K562 (cell line): ENCODE measurements around the gene CHST2. TPM values are rescaled to one million over a fixed set of nuclear protein-coding genes. Genes with fewer than 3 reads are reported as not detected.

Experiments
- ATF1 ChIP-seq, 2 experiments: fragments of 450-650 bp in 1 of 2; IDR thresholded peaks; 2 replicates each; pipeline ENCODE4 v1.6.1; 2016; ENCODE audit warnings: missing compliant biosample characterization in 1 of 2, missing genetic modification characterization in 1 of 2
- BCOR ChIP-seq: fragments of 450-650 bp; IDR thresholded peaks from 2 replicates; pipeline ENCODE4 v1.6.1; 2016
- BRD4 ChIP-seq: fragments of 200-600 bp; sonication (generic); IDR thresholded peaks from 2 replicates; pipeline ENCODE4 v1.6.1; 2017; ENCODE audit warnings: inconsistent platforms
- CXXC5 ChIP-seq: fragments of 250-450 bp; sonication (Bioruptor Pico); IDR thresholded peaks from 2 replicates; pipeline ENCODE4 v1.8.0; 2022; ENCODE audit warnings: inconsistent platforms, mild to moderate bottlenecking, moderate library complexity
- HDAC8 ChIP-seq: fragments of 450-650 bp; IDR thresholded peaks from 2 replicates; pipeline ENCODE4 v1.6.1; 2016; ENCODE audit warnings: mild to moderate bottlenecking, missing genetic modification characterization, moderate library complexity, missing compliant biosample characterization
- KLF13 ChIP-seq: fragments of 450-650 bp; IDR thresholded peaks from 2 replicates; pipeline ENCODE4 v1.6.1; 2016; ENCODE audit warnings: missing genetic modification characterization, low read depth, mild to moderate bottlenecking, missing compliant biosample characterization, moderate library complexity, borderline replicate concordance
- KLF6 ChIP-seq: fragments of 250-450 bp; sonication (Bioruptor Pico); IDR thresholded peaks from 2 replicates; pipeline ENCODE4 v1.4.0; 2020; ENCODE audit warnings: mild to moderate bottlenecking, moderate library complexity, borderline replicate concordance
- MCM2 ChIP-seq: fragments of 450-650 bp; IDR thresholded peaks from 2 replicates; pipeline ENCODE4 v1.6.1; 2017; ENCODE audit warnings: low read depth, mild to moderate bottlenecking
- MEF2A ChIP-seq: IDR thresholded peaks from 2 replicates; pipeline ENCODE4 v1.6.1; 2011; ENCODE audit warnings: low read depth, mild to moderate bottlenecking, low read length, moderate library complexity; ENCODE audit not compliant: control insufficient read depth
- SREBF2 ChIP-seq: sonication (generic); formaldehyde crosslinking; IDR thresholded peaks from 2 replicates; pipeline ENCODE4 v1.4.0; 2020; ENCODE audit warnings: mild to moderate bottlenecking, missing genetic modification reagents
- TAF15 ChIP-seq: fragments of 200-400 bp; formaldehyde crosslinking; IDR thresholded peaks from 2 replicates; pipeline ENCODE4 v1.6.1; 2017; ENCODE audit warnings: mild to moderate bottlenecking, low read depth, low read length, moderate library complexity
- THRAP3 ChIP-seq: fragments of 450-650 bp; IDR thresholded peaks from 2 replicates; pipeline ENCODE4 v1.6.1; 2016; ENCODE audit warnings: mild to moderate bottlenecking, inconsistent platforms, borderline replicate concordance
- ZNF695 ChIP-seq: fragments of 450-650 bp; formaldehyde crosslinking; IDR thresholded peaks from 2 replicates; pipeline ENCODE4 v1.4.0; 2020; ENCODE audit warnings: mild to moderate bottlenecking, moderate library complexity
- polyA plus RNA-seq, 8 experiments: library from polyadenylated mRNA; depleted of rRNA in 4 of 8; stranded (reverse) in 5 of 8; unstranded in 3 of 8; fragments of >200 nt; fragmentation: Nextera tagmentation in 2 of 8; fragmentation: Illumina TruSeq in 1 of 8; extraction: Ambion mirVana in 2 of 8; extraction: Trizol in 1 of 8; gene quantifications; 2 replicates each; pipeline versions ENCODE4 v1.2.1 to v1.2.3, GENCODE V29; 2011 to 2014; ENCODE audit warnings: inconsistent platforms in 1 of 8, missing spikeins in 1 of 8
- total RNA-seq, 7 experiments: library from RNA; depleted of rRNA in 6 of 7; stranded (reverse); fragments of >200 nt in 6 of 7; fragmentation: Illumina TruSeq in 2 of 7; extraction: Trizol in 2 of 7; gene quantifications; 2 replicates each; pipeline versions ENCODE4 v1.2.1 to v1.2.3, GENCODE V29; 2011 to 2021; ENCODE audit warnings: low replicate concordance in 1 of 7
- TF ChIP-seq, protein P1 (sequence below): fragments of 450-650 bp; IDR thresholded peaks from 2 replicates; pipeline ENCODE4 v1.6.1; 2017; ENCODE audit warnings: antibody characterized with exemption, mild to moderate bottlenecking
- TF ChIP-seq, protein P2 (sequence below): fragments of 450-650 bp; IDR thresholded peaks from 2 replicates; pipeline ENCODE4 v1.6.1; 2018; ENCODE audit warnings: mild to moderate bottlenecking, low read depth; ENCODE audit not compliant: partially characterized antibody
- TF ChIP-seq, protein P3 (sequence below): fragments of 250-450 bp; sonication (Bioruptor Pico); IDR thresholded peaks from 2 replicates; pipeline ENCODE4 v1.9.0; 2021; ENCODE audit warnings: mild to moderate bottlenecking, inconsistent platforms
- TF ChIP-seq, protein P4 (sequence below): conservative IDR thresholded peaks from 2 replicates; pipeline ENCODE4 v1.6.1; 2011; ENCODE audit warnings: low read depth, mild to moderate bottlenecking, low read length; ENCODE audit not compliant: control insufficient read depth

The CHST2 gene
- total and polyA plus RNA-seq, 9 of the 15 experiments (the other 6 are each of a cell fraction or from before 2014, with no cell fraction given) = 3.4 to 60.3 (median 13.9) TPM

DNA sequence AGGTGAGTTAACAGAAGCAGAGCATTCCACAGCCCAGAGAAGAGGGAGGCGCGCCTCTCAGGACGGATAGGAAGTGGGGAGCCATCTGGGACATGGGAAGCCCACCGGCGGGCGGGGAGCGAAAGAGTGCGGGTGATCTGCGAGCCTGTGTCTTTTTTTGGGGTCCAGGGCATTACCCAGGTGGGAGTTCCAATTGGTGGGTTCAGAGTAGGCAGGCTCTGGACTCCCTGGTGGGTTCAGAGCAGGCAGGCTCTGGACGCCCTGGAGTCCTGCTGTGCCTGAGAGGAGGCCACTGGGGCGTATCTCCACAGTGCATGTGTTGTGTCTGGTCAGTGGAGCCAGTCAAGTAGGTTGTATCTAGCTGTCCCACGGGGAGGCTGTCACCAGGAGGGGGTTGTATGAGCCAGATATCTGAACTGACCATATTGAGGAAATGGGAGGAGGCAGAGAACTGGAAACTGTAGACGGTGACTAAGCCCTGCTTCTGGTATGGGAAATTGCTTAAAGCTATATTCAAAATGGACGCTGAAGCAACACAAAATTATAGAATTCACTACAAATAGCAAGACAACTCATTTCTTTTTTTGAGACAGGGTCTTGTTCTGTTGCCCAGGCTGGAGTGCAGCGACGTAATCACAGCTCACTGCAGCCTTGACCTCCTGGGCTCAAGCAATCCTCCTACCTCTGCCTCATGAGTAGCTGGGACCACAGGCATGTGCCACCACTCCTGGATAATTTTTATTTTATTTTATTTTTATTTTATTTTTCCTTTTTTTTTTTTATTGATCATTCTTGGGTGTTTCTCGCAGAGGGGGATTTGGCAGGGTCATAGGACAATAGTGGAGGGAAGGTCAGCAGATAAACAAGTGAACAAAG, 34.5 kb upstream of the CHST2 start (continued):
- TF ChIP-seq MEF2A (peak; percentile 68; the same call in 1 of the 2 replicates), BRD4 (no peak; the same call in 1 of the 2 replicates), MCM2 (no peak), BCOR (peak; percentile 88), SREBF2 (no peak), THRAP3 (no peak), TAF15 (no peak), HDAC8 (peak; percentile 35; the same call in 1 of the 2 replicates), CXXC5 (peak; percentile 82), KLF13 (no peak; the same call in 1 of the 2 replicates), KLF6 (CRISPR knock-in tag) (peak; percentile 86), ATF1 (CRISPR knock-in tag; IDR thresholded peaks at IDR 0.05) (no peak), ATF1 (tag; IDR thresholded peaks at IDR 0.05) (peak; percentile 75), ZNF695 (CRISPR knock-in tag) (no peak)
- TF ChIP-seq, protein P1, sequence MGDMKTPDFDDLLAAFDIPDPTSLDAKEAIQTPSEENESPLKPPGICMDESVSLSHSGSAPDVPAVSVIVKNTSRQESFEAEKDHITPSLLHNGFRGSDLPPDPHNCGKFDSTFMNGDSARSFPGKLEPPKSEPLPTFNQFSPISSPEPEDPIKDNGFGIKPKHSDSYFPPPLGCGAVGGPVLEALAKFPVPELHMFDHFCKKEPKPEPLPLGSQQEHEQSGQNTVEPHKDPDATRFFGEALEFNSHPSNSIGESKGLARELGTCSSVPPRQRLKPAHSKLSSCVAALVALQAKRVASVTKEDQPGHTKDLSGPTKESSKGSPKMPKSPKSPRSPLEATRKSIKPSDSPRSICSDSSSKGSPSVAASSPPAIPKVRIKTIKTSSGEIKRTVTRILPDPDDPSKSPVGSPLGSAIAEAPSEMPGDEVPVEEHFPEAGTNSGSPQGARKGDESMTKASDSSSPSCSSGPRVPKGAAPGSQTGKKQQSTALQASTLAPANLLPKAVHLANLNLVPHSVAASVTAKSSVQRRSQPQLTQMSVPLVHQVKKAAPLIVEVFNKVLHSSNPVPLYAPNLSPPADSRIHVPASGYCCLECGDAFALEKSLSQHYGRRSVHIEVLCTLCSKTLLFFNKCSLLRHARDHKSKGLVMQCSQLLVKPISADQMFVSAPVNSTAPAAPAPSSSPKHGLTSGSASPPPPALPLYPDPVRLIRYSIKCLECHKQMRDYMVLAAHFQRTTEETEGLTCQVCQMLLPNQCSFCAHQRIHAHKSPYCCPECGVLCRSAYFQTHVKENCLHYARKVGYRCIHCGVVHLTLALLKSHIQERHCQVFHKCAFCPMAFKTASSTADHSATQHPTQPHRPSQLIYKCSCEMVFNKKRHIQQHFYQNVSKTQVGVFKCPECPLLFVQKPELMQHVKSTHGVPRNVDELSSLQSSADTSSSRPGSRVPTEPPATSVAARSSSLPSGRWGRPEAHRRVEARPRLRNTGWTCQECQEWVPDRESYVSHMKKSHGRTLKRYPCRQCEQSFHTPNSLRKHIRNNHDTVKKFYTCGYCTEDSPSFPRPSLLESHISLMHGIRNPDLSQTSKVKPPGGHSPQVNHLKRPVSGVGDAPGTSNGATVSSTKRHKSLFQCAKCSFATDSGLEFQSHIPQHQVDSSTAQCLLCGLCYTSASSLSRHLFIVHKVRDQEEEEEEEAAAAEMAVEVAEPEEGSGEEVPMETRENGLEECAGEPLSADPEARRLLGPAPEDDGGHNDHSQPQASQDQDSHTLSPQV = peak; percentile 96
- TF ChIP-seq, protein P2, sequence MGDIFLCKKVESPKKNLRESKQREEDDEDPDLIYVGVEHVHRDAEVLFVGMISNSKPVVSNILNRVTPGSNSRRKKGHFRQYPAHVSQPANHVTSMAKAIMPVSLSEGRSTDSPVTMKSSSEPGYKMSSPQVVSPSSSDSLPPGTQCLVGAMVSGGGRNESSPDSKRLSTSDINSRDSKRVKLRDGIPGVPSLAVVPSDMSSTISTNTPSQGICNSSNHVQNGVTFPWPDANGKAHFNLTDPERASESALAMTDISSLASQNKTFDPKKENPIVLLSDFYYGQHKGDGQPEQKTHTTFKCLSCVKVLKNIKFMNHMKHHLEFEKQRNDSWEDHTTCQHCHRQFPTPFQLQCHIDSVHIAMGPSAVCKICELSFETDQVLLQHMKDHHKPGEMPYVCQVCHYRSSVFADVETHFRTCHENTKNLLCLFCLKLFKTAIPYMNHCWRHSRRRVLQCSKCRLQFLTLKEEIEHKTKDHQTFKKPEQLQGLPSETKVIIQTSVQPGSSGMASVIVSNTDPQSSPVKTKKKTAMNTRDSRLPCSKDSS = no peak
- TF ChIP-seq, protein P3, sequence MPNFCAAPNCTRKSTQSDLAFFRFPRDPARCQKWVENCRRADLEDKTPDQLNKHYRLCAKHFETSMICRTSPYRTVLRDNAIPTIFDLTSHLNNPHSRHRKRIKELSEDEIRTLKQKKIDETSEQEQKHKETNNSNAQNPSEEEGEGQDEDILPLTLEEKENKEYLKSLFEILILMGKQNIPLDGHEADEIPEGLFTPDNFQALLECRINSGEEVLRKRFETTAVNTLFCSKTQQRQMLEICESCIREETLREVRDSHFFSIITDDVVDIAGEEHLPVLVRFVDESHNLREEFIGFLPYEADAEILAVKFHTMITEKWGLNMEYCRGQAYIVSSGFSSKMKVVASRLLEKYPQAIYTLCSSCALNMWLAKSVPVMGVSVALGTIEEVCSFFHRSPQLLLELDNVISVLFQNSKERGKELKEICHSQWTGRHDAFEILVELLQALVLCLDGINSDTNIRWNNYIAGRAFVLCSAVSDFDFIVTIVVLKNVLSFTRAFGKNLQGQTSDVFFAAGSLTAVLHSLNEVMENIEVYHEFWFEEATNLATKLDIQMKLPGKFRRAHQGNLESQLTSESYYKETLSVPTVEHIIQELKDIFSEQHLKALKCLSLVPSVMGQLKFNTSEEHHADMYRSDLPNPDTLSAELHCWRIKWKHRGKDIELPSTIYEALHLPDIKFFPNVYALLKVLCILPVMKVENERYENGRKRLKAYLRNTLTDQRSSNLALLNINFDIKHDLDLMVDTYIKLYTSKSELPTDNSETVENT (CRISPR knock-in tag) = no peak
- TF ChIP-seq, protein P4, sequence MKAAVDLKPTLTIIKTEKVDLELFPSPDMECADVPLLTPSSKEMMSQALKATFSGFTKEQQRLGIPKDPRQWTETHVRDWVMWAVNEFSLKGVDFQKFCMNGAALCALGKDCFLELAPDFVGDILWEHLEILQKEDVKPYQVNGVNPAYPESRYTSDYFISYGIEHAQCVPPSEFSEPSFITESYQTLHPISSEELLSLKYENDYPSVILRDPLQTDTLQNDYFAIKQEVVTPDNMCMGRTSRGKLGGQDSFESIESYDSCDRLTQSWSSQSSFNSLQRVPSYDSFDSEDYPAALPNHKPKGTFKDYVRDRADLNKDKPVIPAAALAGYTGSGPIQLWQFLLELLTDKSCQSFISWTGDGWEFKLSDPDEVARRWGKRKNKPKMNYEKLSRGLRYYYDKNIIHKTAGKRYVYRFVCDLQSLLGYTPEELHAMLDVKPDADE = peak; percentile 97
